HEK293 (cell line): ENCODE results near the gene RRAS.

ENCODE experiments used
- HOXC10 ChIP-seq: sonication (generic); formaldehyde crosslinking; IDR thresholded peaks from 2 replicates; pipeline ENCODE4 v1.8.1; 2023; ENCODE audit warnings: mild to moderate bottlenecking, missing genetic modification reagents
- KLF10 ChIP-seq: fragments of 450-650 bp; IDR thresholded peaks from 2 replicates; pipeline ENCODE4 v1.5.1; 2018; ENCODE audit warnings: missing biosample characterization, mild to moderate bottlenecking, missing genetic modification characterization
- OVOL3 ChIP-seq: fragments of 450-650 bp; formaldehyde crosslinking; IDR thresholded peaks from 2 replicates; pipeline ENCODE4 v1.5.1; 2016; ENCODE audit warnings: missing biosample characterization, missing genetic modification characterization
- RBAK ChIP-seq: fragments of 450-650 bp; formaldehyde crosslinking; IDR thresholded peaks from 2 replicates; pipeline ENCODE4 v1.5.1; 2016; ENCODE audit warnings: missing biosample characterization, missing genetic modification characterization
- SALL2 ChIP-seq: fragments of 450-650 bp; formaldehyde crosslinking; IDR thresholded peaks from 2 replicates; pipeline ENCODE4 v1.5.0; 2017; ENCODE audit warnings: missing biosample characterization, mild to moderate bottlenecking, missing genetic modification characterization, borderline replicate concordance
- YY1 ChIP-seq: fragments of 450-650 bp; formaldehyde crosslinking; IDR thresholded peaks from 2 replicates; pipeline ENCODE4 v1.5.1; 2018; ENCODE audit warnings: missing biosample characterization, missing genetic modification characterization
- ZNF138 ChIP-seq: fragments of 450-650 bp; formaldehyde crosslinking; IDR thresholded peaks from 2 replicates; pipeline ENCODE4 v1.5.1; 2016; ENCODE audit warnings: missing biosample characterization, missing genetic modification characterization, borderline replicate concordance
- ZNF19 ChIP-seq: fragments of 450-650 bp; formaldehyde crosslinking; IDR thresholded peaks from 2 replicates; pipeline ENCODE4; 2016; ENCODE audit warnings: missing biosample characterization, missing genetic modification characterization, low read depth
- ZNF214 ChIP-seq: fragments of 450-650 bp; formaldehyde crosslinking; IDR thresholded peaks from 2 replicates; pipeline ENCODE4 v1.5.1; 2017; ENCODE audit warnings: missing biosample characterization, mild to moderate bottlenecking, missing genetic modification characterization, borderline replicate concordance
- ZNF248 ChIP-seq: fragments of 450-650 bp; formaldehyde crosslinking; IDR thresholded peaks from 2 replicates; pipeline ENCODE4 v1.5.1; 2017; ENCODE audit warnings: missing biosample characterization, missing genetic modification characterization
- ZNF433 ChIP-seq: fragments of 450-650 bp; formaldehyde crosslinking; IDR thresholded peaks from 2 replicates; pipeline ENCODE4 v1.5.1; 2016; ENCODE audit warnings: missing biosample characterization, missing genetic modification characterization, low read depth
- ZNF510 ChIP-seq: fragments of 450-650 bp; formaldehyde crosslinking; IDR thresholded peaks from 2 replicates; pipeline ENCODE4 v1.5.1; 2018; ENCODE audit warnings: mild to moderate bottlenecking, missing genetic modification characterization, missing biosample characterization; ENCODE audit not compliant: insufficient replicate concordance
- ZNF596 ChIP-seq: fragments of 450-650 bp; IDR thresholded peaks from 2 replicates; pipeline ENCODE4 v1.5.0; 2018; ENCODE audit warnings: missing biosample characterization, mild to moderate bottlenecking, missing genetic modification characterization, moderate library complexity
- ZNF610 ChIP-seq: fragments of 450-650 bp; formaldehyde crosslinking; IDR thresholded peaks from 2 replicates; pipeline ENCODE4 v1.5.1; 2016; ENCODE audit warnings: missing biosample characterization, missing genetic modification characterization, borderline replicate concordance
- ZNF623 ChIP-seq: fragments of 450-650 bp; formaldehyde crosslinking; IDR thresholded peaks from 2 replicates; pipeline ENCODE4 v1.5.1; 2016; ENCODE audit warnings: missing biosample characterization, missing genetic modification characterization
- ZNF626 ChIP-seq: fragments of 450-650 bp; sonication (Bioruptor Pico); formaldehyde crosslinking; IDR thresholded peaks from 2 replicates; pipeline ENCODE4 v1.5.1; 2018; ENCODE audit warnings: missing biosample characterization, missing genetic modification characterization, inconsistent platforms
- ZNF660 ChIP-seq: fragments of 450-650 bp; IDR thresholded peaks from 2 replicates; pipeline ENCODE4 v1.5.1; 2018; ENCODE audit warnings: missing biosample characterization, mild to moderate bottlenecking, missing genetic modification characterization
- ZNF791 ChIP-seq: fragments of 450-650 bp; formaldehyde crosslinking; IDR thresholded peaks from 2 replicates; pipeline ENCODE4 v1.5.1; 2016; ENCODE audit warnings: missing biosample characterization, missing genetic modification characterization
- ZNF837 ChIP-seq: fragments of 450-650 bp; formaldehyde crosslinking; IDR thresholded peaks from 2 replicates; pipeline ENCODE4 v1.5.1; 2016; ENCODE audit warnings: missing biosample characterization, missing genetic modification characterization
- ZSCAN16 ChIP-seq: fragments of 450-650 bp; formaldehyde crosslinking; IDR thresholded peaks from 2 replicates; pipeline ENCODE4 v1.5.1; 2016; ENCODE audit warnings: missing biosample characterization, missing genetic modification characterization
- TF ChIP-seq, protein P1 (sequence below): fragments of 450-650 bp; formaldehyde crosslinking; IDR thresholded peaks from 2 replicates; pipeline ENCODE4 v1.5.1; 2017; ENCODE audit warnings: missing biosample characterization, missing genetic modification characterization
- TF ChIP-seq, protein P2 (sequence below): fragments of 450-650 bp; formaldehyde crosslinking; IDR thresholded peaks from 2 replicates; pipeline ENCODE4 v1.5.1; 2017; ENCODE audit warnings: missing biosample characterization, missing genetic modification characterization
- TF ChIP-seq, protein P3 (sequence below): fragments of 450-650 bp; formaldehyde crosslinking; IDR thresholded peaks from 2 replicates; pipeline ENCODE4 v1.5.1; 2016; ENCODE audit warnings: missing biosample characterization, missing genetic modification characterization
- TF ChIP-seq, protein P4 (sequence below): fragments of 450-650 bp; formaldehyde crosslinking; IDR thresholded peaks from 2 replicates; pipeline ENCODE4 v1.5.1; 2017; ENCODE audit warnings: missing biosample characterization, missing genetic modification characterization
- TF ChIP-seq, protein P5 (sequence below): fragments of 450-650 bp; formaldehyde crosslinking; IDR thresholded peaks from 2 replicates; pipeline ENCODE4 v1.5.1; 2016; ENCODE audit warnings: missing biosample characterization, missing genetic modification characterization
- TF ChIP-seq, protein P6 (sequence below): fragments of 450-650 bp; formaldehyde crosslinking; IDR thresholded peaks from 2 replicates; pipeline ENCODE4 v1.5.1; 2016; ENCODE audit warnings: missing biosample characterization, missing genetic modification characterization
- TF ChIP-seq, protein P7 (sequence below): fragments of 450-650 bp; formaldehyde crosslinking; IDR thresholded peaks from 2 replicates; pipeline ENCODE4 v1.5.1; 2016; ENCODE audit warnings: missing biosample characterization, missing genetic modification characterization

The RRAS gene

DNA sequence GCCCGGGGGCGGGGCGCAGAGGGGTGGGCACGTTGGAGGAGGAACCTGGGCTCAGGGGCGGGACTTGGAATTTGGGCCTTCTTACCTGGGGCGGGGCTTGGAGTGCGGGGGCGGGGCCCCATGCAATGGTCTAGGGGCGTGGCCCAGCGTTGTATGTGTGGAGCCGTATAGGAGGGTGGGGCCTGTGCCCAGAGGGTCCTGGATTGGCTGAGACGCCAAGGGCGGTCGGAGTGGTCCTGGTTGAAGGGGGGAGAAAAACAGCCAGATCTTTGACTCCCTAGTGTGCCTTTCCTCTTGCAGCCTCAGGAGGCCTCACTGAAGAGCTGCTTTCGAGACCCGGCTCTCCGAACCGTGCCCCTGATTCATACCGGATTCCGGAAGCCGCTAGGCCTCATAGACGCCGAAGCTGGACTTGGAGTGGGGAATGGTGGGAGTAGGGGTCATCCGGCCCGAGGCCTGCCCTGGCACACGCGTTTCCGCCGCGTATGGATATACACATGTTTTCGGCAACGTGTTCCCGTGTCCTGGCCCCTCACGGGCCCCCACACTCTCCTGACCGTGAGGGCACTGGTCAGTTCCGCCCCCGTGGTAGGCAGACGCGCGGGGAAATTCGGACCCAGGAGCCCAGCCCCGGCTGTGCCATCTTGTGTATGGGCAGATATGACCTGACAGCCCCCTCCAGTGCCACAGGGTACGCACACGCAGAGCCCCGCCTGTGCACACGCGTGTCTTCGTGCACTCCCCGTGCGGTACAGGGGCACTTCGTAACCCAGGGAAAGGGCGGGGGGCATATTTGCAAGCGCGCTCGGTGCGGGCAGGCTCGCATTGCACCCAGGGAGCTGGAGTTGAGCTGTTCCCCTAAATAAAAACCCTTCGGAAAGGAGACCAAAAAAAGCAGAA, 49.6 kb downstream of the RRAS start (continued):
- TF ChIP-seq ZNF510: no peak
- TF ChIP-seq OVOL3: peak; percentile 48; the same call in 1 of the 2 replicates
- 0 out of 2 replicates have a peak, but pooled peaks have one; percentile 16 for TF ChIP-seq ZNF610
- no peak for TF ChIP-seq ZNF214 (tag by site-specific recombination)
- no peak for TF ChIP-seq YY1
- TF ChIP-seq RBAK (tag by site-specific recombination): no peak
- TF ChIP-seq, protein P1, sequence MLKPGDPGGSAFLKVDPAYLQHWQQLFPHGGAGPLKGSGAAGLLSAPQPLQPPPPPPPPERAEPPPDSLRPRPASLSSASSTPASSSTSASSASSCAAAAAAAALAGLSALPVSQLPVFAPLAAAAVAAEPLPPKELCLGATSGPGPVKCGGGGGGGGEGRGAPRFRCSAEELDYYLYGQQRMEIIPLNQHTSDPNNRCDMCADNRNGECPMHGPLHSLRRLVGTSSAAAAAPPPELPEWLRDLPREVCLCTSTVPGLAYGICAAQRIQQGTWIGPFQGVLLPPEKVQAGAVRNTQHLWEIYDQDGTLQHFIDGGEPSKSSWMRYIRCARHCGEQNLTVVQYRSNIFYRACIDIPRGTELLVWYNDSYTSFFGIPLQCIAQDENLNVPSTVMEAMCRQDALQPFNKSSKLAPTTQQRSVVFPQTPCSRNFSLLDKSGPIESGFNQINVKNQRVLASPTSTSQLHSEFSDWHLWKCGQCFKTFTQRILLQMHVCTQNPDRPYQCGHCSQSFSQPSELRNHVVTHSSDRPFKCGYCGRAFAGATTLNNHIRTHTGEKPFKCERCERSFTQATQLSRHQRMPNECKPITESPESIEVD: no peak
- TF ChIP-seq ZNF596: no peak
- TF ChIP-seq, protein P2, sequence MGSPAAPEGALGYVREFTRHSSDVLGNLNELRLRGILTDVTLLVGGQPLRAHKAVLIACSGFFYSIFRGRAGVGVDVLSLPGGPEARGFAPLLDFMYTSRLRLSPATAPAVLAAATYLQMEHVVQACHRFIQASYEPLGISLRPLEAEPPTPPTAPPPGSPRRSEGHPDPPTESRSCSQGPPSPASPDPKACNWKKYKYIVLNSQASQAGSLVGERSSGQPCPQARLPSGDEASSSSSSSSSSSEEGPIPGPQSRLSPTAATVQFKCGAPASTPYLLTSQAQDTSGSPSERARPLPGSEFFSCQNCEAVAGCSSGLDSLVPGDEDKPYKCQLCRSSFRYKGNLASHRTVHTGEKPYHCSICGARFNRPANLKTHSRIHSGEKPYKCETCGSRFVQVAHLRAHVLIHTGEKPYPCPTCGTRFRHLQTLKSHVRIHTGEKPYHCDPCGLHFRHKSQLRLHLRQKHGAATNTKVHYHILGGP (tag by site-specific recombination): no peak
- 0 out of 2 replicates have a peak, but pooled peaks have one; percentile 28 for TF ChIP-seq KLF10 (tag by site-specific recombination)
- 0 out of 2 replicates have a peak, but pooled peaks have one; percentile 49 for TF ChIP-seq HOXC10 (CRISPR knock-in tag)
- TF ChIP-seq, protein P3, sequence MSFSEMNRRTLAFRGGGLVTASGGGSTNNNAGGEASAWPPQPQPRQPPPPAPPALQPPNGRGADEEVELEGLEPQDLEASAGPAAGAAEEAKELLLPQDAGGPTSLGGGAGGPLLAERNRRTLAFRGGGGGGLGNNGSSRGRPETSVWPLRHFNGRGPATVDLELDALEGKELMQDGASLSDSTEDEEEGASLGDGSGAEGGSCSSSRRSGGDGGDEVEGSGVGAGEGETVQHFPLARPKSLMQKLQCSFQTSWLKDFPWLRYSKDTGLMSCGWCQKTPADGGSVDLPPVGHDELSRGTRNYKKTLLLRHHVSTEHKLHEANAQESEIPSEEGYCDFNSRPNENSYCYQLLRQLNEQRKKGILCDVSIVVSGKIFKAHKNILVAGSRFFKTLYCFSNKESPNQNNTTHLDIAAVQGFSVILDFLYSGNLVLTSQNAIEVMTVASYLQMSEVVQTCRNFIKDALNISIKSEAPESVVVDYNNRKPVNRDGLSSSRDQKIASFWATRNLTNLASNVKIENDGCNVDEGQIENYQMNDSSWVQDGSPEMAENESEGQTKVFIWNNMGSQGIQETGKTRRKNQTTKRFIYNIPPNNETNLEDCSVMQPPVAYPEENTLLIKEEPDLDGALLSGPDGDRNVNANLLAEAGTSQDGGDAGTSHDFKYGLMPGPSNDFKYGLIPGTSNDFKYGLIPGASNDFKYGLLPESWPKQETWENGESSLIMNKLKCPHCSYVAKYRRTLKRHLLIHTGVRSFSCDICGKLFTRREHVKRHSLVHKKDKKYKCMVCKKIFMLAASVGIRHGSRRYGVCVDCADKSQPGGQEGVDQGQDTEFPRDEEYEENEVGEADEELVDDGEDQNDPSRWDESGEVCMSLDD (tag by site-specific recombination): peak; percentile 81; the same call in 1 of the 2 replicates
- TF ChIP-seq ZNF660 (tag by site-specific recombination): no peak
- no peak for TF ChIP-seq ZNF433
- TF ChIP-seq, protein P4, sequence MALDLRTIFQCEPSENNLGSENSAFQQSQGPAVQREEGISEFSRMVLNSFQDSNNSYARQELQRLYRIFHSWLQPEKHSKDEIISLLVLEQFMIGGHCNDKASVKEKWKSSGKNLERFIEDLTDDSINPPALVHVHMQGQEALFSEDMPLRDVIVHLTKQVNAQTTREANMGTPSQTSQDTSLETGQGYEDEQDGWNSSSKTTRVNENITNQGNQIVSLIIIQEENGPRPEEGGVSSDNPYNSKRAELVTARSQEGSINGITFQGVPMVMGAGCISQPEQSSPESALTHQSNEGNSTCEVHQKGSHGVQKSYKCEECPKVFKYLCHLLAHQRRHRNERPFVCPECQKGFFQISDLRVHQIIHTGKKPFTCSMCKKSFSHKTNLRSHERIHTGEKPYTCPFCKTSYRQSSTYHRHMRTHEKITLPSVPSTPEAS: no peak; the same call in 1 of the 2 replicates
- no peak for TF ChIP-seq ZNF623
- no peak for TF ChIP-seq ZSCAN16
- TF ChIP-seq ZNF626 (tag by site-specific recombination): no peak
- TF ChIP-seq, protein P5, sequence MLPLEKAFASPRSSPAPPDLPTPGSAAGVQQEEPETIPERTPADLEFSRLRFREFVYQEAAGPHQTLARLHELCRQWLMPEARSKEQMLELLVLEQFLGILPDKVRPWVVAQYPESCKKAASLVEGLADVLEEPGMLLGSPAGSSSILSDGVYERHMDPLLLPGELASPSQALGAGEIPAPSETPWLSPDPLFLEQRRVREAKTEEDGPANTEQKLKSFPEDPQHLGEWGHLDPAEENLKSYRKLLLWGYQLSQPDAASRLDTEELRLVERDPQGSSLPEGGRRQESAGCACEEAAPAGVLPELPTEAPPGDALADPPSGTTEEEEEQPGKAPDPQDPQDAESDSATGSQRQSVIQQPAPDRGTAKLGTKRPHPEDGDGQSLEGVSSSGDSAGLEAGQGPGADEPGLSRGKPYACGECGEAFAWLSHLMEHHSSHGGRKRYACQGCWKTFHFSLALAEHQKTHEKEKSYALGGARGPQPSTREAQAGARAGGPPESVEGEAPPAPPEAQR: no peak
- TF ChIP-seq, protein P6, sequence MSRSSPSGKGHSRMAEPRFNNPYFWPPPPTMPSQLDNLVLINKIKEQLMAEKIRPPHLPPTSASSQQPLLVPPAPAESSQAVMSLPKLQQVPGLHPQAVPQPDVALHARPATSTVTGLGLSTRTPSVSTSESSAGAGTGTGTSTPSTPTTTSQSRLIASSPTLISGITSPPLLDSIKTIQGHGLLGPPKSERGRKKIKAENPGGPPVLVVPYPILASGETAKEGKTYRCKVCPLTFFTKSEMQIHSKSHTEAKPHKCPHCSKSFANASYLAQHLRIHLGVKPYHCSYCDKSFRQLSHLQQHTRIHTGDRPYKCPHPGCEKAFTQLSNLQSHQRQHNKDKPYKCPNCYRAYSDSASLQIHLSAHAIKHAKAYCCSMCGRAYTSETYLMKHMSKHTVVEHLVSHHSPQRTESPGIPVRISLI (tag by site-specific recombination): no peak
- TF ChIP-seq, protein P7, sequence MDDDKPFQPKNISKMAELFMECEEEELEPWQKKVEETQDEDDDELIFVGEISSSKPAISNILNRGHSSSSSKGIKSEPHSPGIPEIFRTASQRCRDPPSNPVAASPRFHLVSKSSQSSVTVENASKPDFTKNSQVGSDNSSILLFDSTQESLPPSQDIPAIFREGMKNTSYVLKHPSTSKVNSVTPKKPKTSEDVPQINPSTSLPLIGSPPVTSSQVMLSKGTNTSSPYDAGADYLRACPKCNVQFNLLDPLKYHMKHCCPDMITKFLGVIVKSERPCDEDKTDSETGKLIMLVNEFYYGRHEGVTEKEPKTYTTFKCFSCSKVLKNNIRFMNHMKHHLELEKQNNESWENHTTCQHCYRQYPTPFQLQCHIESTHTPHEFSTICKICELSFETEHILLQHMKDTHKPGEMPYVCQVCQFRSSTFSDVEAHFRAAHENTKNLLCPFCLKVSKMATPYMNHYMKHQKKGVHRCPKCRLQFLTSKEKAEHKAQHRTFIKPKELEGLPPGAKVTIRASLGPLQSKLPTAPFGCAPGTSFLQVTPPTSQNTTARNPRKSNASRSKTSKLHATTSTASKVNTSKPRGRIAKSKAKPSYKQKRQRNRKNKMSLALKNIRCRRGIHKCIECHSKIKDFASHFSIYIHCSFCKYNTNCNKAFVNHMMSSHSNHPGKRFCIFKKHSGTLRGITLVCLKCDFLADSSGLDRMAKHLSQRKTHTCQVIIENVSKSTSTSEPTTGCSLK (tag by site-specific recombination): no peak
- no peak for TF ChIP-seq SALL2 (tag by site-specific recombination)
- TF ChIP-seq ZNF248 (tag by site-specific recombination): no peak
- no peak for TF ChIP-seq ZNF19 (tag by site-specific recombination)
- 0 out of 2 replicates have a peak, but pooled peaks have one; percentile 54 for TF ChIP-seq ZNF837 (tag by site-specific recombination)
- no peak for TF ChIP-seq ZNF791 (tag by site-specific recombination)
- no peak for TF ChIP-seq ZNF138
